Stimulated activated naive CD8-positive, alpha-beta T cell treated with anti-CD3 and anti-CD28 coated beads, Interleukin-15, amount 100 ng/mL, for 72 hours (primary cell): ENCODE data around the gene TMEM92.

ENCODE experiments used
- ATAC-seq: fragments of 150-1000 bp; cut with Tn5 transposase; 2 replicates; pipeline ENCODE4 v1.10.0; 2021; ENCODE audit warnings: mild to moderate bottlenecking, moderate library complexity
- DNase-seq, 2 donors: peaks; one replicate each; pipeline ENCODE4 v3.0.0; 2021 to 2022
- H3K27ac Mint-ChIP-seq, 2 donors: one replicate each; pipeline ENCODE4 v1.8.0; 2022; ENCODE audit warnings: mild to moderate bottlenecking in 2 of 2, mixed read lengths in 2 of 2, moderate library complexity in 2 of 2
- H3K27me3 Mint-ChIP-seq: one replicate; pipeline ENCODE4 v1.8.0; 2022; ENCODE audit warnings: mixed read lengths
- H3K4me1 Mint-ChIP-seq: one replicate; pipeline ENCODE4 v1.8.0; 2022; ENCODE audit warnings: mild to moderate bottlenecking, mixed read lengths
- H3K4me3 Mint-ChIP-seq, 2 donors: one replicate each; pipeline ENCODE4 v1.8.0; 2022; ENCODE audit warnings: mild to moderate bottlenecking in 2 of 2, mixed read lengths in 2 of 2, moderate library complexity in 1 of 2
- H3K9me3 Mint-ChIP-seq, 2 donors: one replicate each; pipeline ENCODE4 v1.8.0; 2022; ENCODE audit warnings: mixed read lengths in 2 of 2

Gene TMEM92

DNA sequence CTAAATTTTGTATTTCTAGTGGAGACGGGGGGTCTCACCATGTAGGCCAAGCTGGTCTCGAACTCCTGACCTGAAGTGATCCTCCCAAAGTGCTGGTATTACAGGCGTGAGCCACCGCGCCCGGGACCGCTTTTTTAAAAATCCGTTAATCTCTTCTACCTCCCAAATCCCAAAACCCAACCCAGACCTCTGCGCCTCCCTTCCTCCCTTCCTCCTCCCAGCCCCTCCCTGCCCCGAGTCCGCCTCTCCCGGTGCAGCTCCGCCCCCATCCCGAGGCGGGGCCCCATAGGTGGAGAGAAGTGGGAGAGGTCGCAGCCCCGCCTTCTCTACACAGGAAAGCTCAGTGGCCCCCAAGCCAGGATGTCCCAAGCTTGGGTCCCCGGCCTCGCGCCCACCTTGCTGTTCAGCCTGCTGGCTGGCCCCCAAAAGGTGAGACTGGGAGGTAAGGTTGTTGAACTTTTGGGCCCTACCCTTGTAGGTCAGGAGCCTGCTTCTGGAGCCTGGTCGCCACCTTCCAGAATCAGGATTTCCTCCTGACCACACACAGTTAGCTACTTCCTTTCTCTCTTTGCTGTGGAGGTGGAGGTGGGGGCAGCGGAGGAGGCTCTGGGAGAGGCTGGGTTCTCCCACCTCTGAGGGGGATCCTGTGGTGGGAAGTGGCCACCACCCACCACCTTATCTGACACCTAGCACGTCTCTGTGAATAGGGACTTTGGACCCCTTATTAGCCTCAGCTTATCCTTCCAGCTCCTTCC lies at the start of gene TMEM92:
TSS of gene TMEM92 (plus strand) at position 325 of the 755 bp plus-strand sequence. CDS start at position 361, 36 bp downstream.
- H3K4me3 Mint-ChIP-seq = peak within 1 kb of the TSS in 1 of 2 donors; percentile 43
- peaks cover 21% of the 10 kb centered on the region for H3K4me1 Mint-ChIP-seq
- H3K9me3 Mint-ChIP-seq = no peaks in the 10 kb centered on the region
- peaks cover 74% of the 10 kb centered on the region for H3K27me3 Mint-ChIP-seq
- no peak within 1 kb of the TSS for H3K27ac Mint-ChIP-seq
- ATAC-seq (no peak), DNase-seq (no peak)

DNA sequence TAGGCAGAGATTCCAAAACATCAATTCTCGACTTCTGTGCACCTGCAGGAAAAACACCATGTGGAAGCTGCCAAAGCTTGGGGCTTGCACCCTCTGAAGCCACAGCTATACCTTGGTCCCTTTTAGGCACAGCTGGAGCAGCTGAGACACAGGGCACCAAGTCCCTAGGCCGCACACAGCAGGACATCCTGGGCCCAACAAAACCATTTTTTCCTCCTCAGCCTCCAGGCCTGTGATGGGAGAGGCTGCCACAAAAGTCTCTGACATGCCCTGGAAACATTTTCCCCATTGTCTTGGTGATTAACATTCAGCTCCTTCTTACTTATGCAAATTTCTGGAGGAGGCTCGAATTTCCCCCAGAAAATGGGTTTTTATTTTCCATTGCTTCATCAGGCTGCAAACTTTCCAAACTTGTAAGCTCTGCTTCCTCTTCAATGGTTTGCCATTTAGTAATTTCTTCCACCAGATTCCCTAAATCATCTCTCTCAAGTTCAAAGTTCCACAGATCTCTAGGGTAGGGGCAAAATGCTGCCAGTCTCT lies 48.5 kb upstream of the TMEM92 start:
- ATAC-seq (no peak), DNase-seq (no peak)
- H3K4me1 Mint-ChIP-seq = peaks cover 8% of the 10 kb centered on the region
- H3K27ac Mint-ChIP-seq = no peak overlapping the region
- H3K9me3 Mint-ChIP-seq = peaks cover 22 to 34% of the 10 kb centered on the region in 2 donors
- no peak overlapping the region for H3K4me3 Mint-ChIP-seq
- H3K27me3 Mint-ChIP-seq = peaks cover 2% of the 10 kb centered on the region

DNA sequence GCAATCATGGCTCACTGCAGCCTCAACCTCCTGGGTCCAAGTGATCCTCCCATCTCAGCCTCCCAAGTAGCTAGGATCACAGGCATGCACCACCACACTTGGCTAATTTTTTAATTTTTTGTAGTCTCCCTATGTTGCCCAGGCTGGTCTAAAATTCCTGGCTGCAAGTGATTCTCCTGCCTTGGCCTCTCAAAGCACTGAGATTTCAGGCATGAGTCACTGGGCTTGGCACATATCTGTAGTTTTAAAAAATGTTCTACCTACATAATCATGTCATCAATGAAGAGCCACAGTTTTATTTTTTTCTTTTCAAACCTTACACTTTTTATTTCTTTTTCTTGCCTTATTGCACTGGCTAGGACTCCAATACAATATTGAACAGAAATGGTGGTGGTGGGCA lies 39.7 kb upstream of the TMEM92 start:
- H3K4me3 Mint-ChIP-seq = no peak overlapping the region
- H3K27ac Mint-ChIP-seq = no peak overlapping the region
- ATAC-seq (no peak), DNase-seq (no peak)
- no peaks in the 10 kb centered on the region for H3K4me1 Mint-ChIP-seq
- peaks cover 0 to 10% of the 10 kb centered on the region in 2 donors for H3K9me3 Mint-ChIP-seq
- peaks cover 50% of the 10 kb centered on the region for H3K27me3 Mint-ChIP-seq

DNA sequence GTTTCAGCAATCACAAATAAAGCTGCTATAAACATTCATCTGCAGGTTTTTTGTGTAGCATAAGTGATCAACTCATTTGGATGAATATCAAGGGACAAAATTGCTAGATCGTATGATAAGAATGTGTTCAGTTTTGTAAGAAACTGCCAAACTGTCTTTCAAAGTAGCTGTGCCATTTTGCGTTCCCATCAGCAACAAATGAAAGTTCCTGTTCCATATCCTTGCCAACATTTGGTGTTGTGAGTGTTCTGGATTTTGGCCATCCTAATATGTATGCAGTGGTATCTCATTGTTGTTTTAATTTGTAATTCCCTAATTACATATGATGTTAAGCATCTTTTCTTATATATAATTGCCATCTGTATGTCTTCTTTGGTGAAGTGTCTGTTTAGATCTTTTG lies 36.4 kb upstream of the TMEM92 start:
- Mint-ChIP-seq H3K9me3 (peaks cover 0 to 10% of the 10 kb centered on the region in 2 donors), H3K4me1 (no peaks in the 10 kb centered on the region), H3K4me3 (no peak overlapping the region), H3K27me3 (peaks cover 56% of the 10 kb centered on the region), H3K27ac (no peak overlapping the region)
- DNase-seq (no peak), ATAC-seq (no peak)

DNA sequence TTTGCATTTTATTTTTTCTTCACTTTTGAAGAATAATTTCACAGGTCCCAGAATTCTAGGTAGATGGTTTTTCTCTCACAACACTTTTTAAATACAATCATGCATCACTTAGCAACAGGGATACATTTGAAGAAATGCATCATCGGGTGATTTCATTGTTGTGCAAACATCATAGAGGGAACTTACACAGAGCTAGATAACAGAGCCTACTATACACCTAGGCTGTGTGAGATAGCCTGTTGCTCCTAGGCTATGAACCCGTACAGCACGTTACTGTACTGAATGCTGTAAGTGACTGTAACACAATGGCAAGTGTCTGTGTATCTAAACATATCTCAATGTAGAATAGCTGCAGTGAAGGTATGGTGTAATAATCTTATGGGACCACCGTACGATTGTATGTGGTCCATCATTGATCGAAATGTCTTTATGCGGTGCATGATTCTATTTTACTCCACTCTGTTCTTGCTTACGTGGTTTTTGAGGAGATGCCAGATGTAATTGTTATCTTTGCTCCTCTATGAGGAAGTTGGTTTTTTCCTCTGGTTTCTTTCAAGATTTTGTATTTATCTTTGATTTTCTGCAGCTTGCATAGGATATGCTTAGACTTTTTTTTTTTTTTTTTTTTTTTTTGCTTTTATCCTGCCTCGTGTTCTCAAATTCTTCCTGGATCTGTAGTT lies 35.5 kb upstream of the TMEM92 start:
- H3K4me3 Mint-ChIP-seq = no peak overlapping the region
- no peak overlapping the region for H3K27ac Mint-ChIP-seq
- H3K27me3 Mint-ChIP-seq = peaks cover 50% of the 10 kb centered on the region
- peaks cover 0 to 4% of the 10 kb centered on the region in 2 donors for H3K9me3 Mint-ChIP-seq
- ATAC-seq (no peak), DNase-seq (no peak)
- H3K4me1 Mint-ChIP-seq = no peaks in the 10 kb centered on the region

DNA sequence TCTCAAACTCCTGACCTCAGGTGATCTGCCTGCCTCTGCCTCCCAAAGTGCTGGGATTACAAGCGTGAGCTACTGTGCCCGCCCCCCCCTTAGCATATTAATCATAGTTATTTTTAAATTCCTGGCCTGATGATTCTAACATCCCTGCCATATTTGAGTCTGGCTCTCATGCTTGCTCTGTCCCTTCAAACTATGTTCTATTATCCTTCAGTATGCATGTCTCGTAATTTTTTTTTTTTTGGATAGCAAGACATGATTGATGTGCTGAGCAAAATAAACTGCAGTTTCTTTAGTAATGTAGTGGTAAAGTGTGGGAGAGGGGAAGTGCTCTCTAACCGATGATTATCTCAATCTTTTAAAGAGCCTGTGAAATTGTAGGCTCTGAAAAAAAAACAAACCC lies 34.3 kb upstream of the TMEM92 start:
- H3K27ac Mint-ChIP-seq = no peak overlapping the region
- no peak overlapping the region for H3K4me3 Mint-ChIP-seq
- H3K27me3 Mint-ChIP-seq = peaks cover 49% of the 10 kb centered on the region
- ATAC-seq (no peak), DNase-seq (no peak)
- no peaks in the 10 kb centered on the region for H3K4me1 Mint-ChIP-seq
- no peaks in the 10 kb centered on the region for H3K9me3 Mint-ChIP-seq

DNA sequence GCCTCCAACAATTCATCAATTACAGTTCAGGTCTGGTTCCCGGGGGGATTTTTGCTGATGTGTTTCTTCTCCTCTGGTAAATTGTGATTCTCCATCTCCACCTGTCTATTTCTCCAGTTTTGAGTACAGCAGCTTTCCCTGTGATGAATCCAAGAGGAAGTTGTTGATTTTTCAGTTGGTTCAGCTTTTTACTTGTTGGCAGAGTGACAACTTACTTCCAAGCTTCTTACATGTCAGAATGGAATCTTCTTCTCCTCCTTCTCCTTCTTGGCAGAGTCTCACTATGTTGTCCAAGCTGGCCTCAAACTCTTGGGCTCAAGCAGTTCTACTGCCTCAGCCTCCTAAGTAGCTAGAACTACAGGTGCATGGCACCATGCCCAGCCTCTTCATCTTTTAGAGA lies 33.4 kb upstream of the TMEM92 start:
- DNase-seq = no peak
- no peak for ATAC-seq
- Mint-ChIP-seq H3K4me3 (no peak overlapping the region), H3K27ac (no peak overlapping the region), H3K27me3 (peaks cover 42% of the 10 kb centered on the region), H3K4me1 (no peaks in the 10 kb centered on the region), H3K9me3 (no peaks in the 10 kb centered on the region)

DNA sequence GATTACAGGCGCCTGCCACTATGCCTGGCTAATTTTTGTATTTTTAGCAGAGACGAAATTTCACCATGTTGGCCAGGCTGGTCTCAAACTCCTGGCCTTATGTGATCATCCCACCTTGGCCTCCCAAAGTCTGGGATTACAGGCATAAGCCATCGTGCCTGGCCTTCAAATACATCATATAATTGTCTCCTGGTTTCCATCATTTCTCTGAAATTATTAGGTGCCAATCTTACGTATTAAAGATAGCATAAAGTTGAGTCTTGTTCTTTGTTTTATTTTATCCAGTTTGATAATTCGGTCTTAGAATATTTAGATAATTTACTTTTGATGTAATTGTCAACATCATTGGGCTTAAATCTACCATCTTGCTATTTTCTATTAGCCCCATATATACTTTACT lies 32.8 kb upstream of the TMEM92 start:
- H3K4me3 Mint-ChIP-seq = no peak overlapping the region
- H3K4me1 Mint-ChIP-seq = no peaks in the 10 kb centered on the region
- ATAC-seq (no peak), DNase-seq (no peak)
- peaks cover 42% of the 10 kb centered on the region for H3K27me3 Mint-ChIP-seq
- no peak overlapping the region for H3K27ac Mint-ChIP-seq
- no peaks in the 10 kb centered on the region for H3K9me3 Mint-ChIP-seq

DNA sequence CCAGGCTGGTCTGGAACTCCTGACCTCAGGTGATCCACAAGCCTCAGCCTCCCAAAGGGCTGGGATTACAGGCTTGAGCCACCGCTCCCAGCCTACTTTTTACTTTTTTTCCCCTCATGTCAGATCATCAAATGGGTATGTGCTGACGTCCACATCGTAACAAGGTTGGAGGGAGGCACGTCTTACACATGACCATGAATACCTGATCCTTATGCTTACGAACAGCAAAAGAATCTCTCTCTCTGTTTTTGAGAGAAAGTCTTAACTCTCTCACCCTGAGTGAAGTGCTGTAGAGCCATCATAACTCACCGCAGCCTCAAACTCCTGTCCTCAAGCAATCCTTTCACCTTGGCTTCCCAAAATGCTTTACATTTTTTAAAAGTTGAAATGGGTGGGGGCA lies 29.5 kb upstream of the TMEM92 start:
- no peak for ATAC-seq
- DNase-seq = no peak

DNA sequence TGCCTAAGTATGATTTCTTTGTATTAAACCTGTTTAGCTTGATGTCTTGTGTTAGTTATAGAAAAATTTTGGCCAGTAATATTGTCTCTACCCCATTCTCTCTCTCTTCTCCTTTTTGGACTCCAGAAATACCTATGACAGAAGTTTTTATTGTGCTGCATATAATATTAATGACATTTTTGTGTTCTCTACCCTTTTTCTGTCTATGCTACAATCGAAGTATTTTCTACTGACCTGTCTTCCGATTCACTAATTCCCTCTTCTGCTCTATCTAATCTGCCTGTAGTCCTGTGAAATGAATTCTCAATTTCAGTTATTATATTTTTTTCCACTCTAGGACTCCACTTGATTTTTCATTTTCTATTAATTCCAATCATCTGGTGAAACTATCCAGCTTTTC lies 26.0 kb upstream of the TMEM92 start:
- DNase-seq (no peak), ATAC-seq (no peak)
- peaks cover 40% of the 10 kb centered on the region for H3K27me3 Mint-ChIP-seq
- peaks cover 11 to 20% of the 10 kb centered on the region in 2 donors for H3K9me3 Mint-ChIP-seq
- no peaks in the 10 kb centered on the region for H3K4me1 Mint-ChIP-seq
- no peak overlapping the region for H3K27ac Mint-ChIP-seq
- H3K4me3 Mint-ChIP-seq = no peak overlapping the region

More for the DNA sequence above, 29.5 kb upstream of the TMEM92 start:
- H3K4me3 Mint-ChIP-seq = no peak overlapping the region
- H3K9me3 Mint-ChIP-seq = peaks cover 11 to 19% of the 10 kb centered on the region in 2 donors
- H3K27ac Mint-ChIP-seq = no peak overlapping the region
- H3K4me1 Mint-ChIP-seq = no peaks in the 10 kb centered on the region
- peaks cover 46% of the 10 kb centered on the region for H3K27me3 Mint-ChIP-seq

DNA sequence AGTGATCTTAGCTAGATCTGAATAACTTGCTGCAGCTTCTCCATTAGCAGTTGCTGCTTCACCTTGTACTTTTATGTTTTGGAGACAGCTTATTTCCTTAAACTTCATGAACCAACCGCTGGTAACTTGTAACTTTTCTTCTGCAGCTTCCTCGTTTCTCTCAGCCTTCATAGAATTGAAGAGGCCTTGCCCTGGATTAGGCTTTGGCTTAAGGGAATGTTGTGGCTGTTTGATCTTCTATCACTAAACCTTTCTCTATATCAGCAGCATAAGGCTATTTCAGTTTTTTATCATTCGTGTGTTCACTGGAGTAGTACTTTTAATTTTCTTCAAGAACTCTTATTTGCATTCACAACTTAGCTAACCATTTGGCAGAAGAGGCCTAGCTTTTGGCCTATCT lies 21.5 kb upstream of the TMEM92 start:
- Mint-ChIP-seq H3K27ac (no peak overlapping the region), H3K4me1 (no peaks in the 10 kb centered on the region), H3K9me3 (peaks cover 11 to 20% of the 10 kb centered on the region in 2 donors), H3K27me3 (peaks cover 51% of the 10 kb centered on the region), H3K4me3 (no peak overlapping the region)
- DNase-seq = no peak
- ATAC-seq = no peak

DNA sequence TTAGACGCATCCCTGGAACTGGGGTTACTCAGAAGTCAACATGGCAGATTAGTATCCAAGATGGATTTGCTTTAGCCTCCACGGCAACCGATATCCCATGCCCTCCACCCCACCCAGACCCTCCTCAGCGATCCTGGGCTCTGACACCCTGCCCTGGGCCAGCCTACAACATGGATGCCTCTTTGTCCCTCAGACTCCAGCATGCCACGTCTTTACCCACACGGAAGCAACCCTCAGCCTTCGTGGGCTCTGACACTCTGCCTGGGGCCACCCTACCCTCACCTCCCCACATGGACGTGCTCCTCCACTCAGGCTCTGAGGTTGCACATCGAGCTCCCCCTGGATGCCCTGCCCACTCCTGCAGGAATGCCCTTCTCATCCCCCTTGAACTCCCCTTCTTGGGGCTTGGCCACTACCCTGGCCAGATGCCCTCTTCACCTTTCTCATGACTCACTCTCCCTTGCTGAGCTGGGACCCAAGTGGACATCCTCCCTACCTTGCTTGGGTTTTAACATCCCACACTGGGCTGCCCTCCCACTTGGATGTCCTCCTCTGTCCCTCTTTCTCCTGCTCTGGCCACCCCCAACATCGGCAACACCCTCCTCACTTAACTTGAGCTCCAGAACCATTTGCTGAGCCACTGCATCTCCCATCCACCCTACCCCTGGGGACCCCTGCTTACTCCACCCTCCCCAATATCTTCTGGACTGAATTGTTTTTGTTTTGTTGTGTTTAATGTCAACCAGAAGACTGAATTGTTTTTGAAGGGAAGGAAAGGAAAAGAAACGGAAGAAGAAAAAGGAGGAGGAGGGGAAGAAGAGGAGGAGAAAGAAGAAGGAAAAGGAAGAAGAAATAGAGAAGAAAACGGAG lies 18.3 kb upstream of the TMEM92 start:
- H3K4me3 Mint-ChIP-seq = no peak overlapping the region
- ATAC-seq (no peak), DNase-seq (no peak)
- H3K9me3 Mint-ChIP-seq = no peaks in the 10 kb centered on the region
- no peaks in the 10 kb centered on the region for H3K4me1 Mint-ChIP-seq
- peak overlapping the region in 1 of 2 donors; percentile 12 for H3K27ac Mint-ChIP-seq
- peaks cover 29% of the 10 kb centered on the region for H3K27me3 Mint-ChIP-seq

DNA sequence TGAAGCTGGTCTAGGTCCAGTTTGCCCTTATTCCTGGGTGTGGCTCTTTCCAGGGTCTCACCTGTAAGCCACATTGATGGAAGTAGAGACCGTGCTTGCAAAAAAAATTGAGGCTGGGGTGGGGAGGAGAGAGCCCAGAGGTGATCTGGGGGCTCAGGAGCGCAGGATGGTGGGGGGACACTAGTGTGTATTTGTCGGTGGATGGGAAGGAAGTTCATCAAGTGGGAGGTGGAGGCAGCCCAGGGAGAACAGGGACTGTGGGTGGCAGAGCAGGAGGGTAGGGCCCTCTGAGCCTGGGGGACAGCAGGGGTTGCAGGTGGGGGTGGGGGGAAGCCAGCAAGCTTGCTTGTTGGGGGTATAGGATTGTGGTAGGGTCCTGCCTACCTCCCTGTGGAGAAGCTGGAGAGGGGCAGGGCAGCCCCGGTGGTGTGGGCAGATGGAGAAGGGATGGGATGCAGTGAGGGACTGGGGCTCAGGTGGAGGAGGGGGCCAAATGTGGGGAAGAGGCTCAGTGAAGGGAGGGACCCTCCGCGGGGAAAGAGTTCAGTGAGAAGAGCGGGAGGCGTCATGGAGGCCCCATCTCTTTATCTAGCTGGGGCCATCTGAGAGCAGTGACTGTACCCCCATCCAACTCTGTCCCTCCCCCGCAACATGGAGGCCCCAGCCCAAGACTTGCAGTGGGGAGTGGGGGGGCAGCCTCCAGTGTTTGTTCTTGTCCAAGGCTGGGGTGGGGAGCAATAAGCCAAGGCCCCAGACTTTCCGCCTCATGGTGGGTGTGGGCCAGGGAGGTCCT lies 17.2 kb upstream of the TMEM92 start:
- no peak for ATAC-seq
- Mint-ChIP-seq H3K4me3 (no peak overlapping the region), H3K27ac (no peak overlapping the region), H3K9me3 (no peaks in the 10 kb centered on the region), H3K4me1 (no peaks in the 10 kb centered on the region), H3K27me3 (peaks cover 33% of the 10 kb centered on the region)
- DNase-seq = no peak

DNA sequence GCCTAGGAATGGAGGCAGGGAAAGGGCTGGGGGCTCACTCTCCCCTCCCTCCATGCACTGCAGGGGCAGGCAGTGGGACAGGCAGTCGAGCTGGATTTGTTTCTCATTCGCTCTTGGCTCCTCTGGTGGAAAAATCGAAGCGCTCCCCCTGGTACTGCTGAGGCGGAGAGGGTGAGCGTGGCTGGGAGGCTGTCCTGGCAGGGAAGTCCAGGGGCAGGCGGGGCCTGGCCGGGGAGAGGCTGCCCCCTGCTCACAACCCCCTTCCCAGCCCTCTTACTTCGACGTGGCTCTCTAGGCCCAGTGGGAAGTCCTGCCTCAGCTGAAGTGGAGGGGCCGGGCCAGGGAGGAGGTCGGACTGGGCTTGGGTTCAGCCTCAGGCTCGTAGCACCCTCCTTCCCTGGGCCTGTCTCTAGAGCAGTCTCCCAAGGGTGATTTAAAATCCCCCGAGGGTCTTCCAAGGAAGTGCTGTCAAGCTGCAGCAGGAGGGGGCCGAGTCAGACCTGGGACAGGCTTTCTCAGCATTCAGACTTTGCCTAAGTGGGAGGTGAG lies 16.5 kb upstream of the TMEM92 start:
- H3K27ac Mint-ChIP-seq = no peak overlapping the region
- no peaks in the 10 kb centered on the region for H3K4me1 Mint-ChIP-seq
- ATAC-seq (no peak), DNase-seq (no peak)
- H3K4me3 Mint-ChIP-seq = no peak overlapping the region
- no peaks in the 10 kb centered on the region for H3K9me3 Mint-ChIP-seq
- peaks cover 40% of the 10 kb centered on the region for H3K27me3 Mint-ChIP-seq
